ENCODE data around the gene NCOA3. TPM values are rescaled to one million over a fixed set of nuclear protein-coding genes. Genes with fewer than 3 reads are reported as not detected.

The NCOA3 gene
- total RNA-seq, 4 donors from 2014 or later: 45.1 to 77.8 (median 56.3) TPM

GRCh38 chr20:47479506-47479905, 22.2 kb upstream of the NCOA3 start:
- DNase-seq (ENCODE audit: low spot score in 2 of 2): no peak
- TF ChIP-seq CTCF (IDR thresholded peaks at IDR 0.05) (no peak), POLR2AphosphoS5 (IDR thresholded peaks at IDR 0.05) (no peak), EP300 (IDR thresholded peaks at IDR 0.05) (no peak), POLR2A (IDR thresholded peaks at IDR 0.05) (no peak)
- no peaks in the 10 kb centered on the region for H3K9me3 ChIP-seq
- H3K27me3 ChIP-seq: no peaks in the 10 kb centered on the region
- peaks cover 29% of the 10 kb centered on the region for H3K4me1 ChIP-seq
- H3K27ac ChIP-seq: peak overlapping the region; percentile 58
- H3K36me3 ChIP-seq: no peaks in the 10 kb centered on the region
- no peak overlapping the region for H3K4me3 ChIP-seq

GRCh38 chr20:47480239-47480638, 21.4 kb upstream of the NCOA3 start:
- Histone ChIP-seq H3K36me3 (no peaks in the 10 kb centered on the region), H3K4me3 (no peak overlapping the region), H3K9me3 (no peaks in the 10 kb centered on the region), H3K27ac (peak overlapping the region; percentile 2), H3K4me1 (peaks cover 29% of the 10 kb centered on the region), H3K27me3 (no peaks in the 10 kb centered on the region)
- DNase-seq (ENCODE audit: low spot score in 2 of 2): no peak
- WGBS: 83% methylated on average over 6 of the region's 6 CpGs
- TF ChIP-seq POLR2AphosphoS5 (IDR thresholded peaks at IDR 0.05) (no peak), POLR2A (IDR thresholded peaks at IDR 0.05) (no peak), EP300 (IDR thresholded peaks at IDR 0.05) (no peak), CTCF (IDR thresholded peaks at IDR 0.05) (no peak)

- TF ChIP-seq POLR2A (IDR thresholded peaks at IDR 0.05): no peak
- TF ChIP-seq EP300 (IDR thresholded peaks at IDR 0.05): no peak
- TF ChIP-seq CTCF (IDR thresholded peaks at IDR 0.05): no peak
- no peak for TF ChIP-seq POLR2AphosphoS5 (IDR thresholded peaks at IDR 0.05)
- Histone ChIP-seq H3K9me3 (no peaks in the 10 kb centered on the region), H3K36me3 (no peaks in the 10 kb centered on the region), H3K27me3 (no peaks in the 10 kb centered on the region), H3K4me1 (peaks cover 29% of the 10 kb centered on the region), H3K4me3 (no peak overlapping the region), H3K27ac (peak overlapping the region; percentile 2)
- DNase-seq (ENCODE audit: low spot score in 2 of 2): no peak
Measured at GRCh38 chr20:47480705-47481104, 21.0 kb upstream of the NCOA3 start.

GRCh38 chr20:47481330-47482216, 20.1 kb upstream of the NCOA3 start:
- H3K9me3 ChIP-seq: no peaks in the 10 kb centered on the region
- no peak for TF ChIP-seq POLR2AphosphoS5 (IDR thresholded peaks at IDR 0.05)
- TF ChIP-seq EP300 (IDR thresholded peaks at IDR 0.05): no peak
- no peak for TF ChIP-seq CTCF (IDR thresholded peaks at IDR 0.05)
- no peak for TF ChIP-seq POLR2A (IDR thresholded peaks at IDR 0.05)
- DNase-seq (ENCODE audit: low spot score in 2 of 2): no peak
- H3K36me3 ChIP-seq: no peaks in the 10 kb centered on the region
- peak overlapping the region; percentile 49 for H3K27ac ChIP-seq
- no peak overlapping the region for H3K4me3 ChIP-seq
- no peaks in the 10 kb centered on the region for H3K27me3 ChIP-seq
- peaks cover 29% of the 10 kb centered on the region for H3K4me1 ChIP-seq
- 61% methylated on average over 15 of the region's 15 CpGs for WGBS

- no peak for DNase-seq (ENCODE audit: low spot score in 2 of 2)
- Histone ChIP-seq H3K9me3 (no peaks in the 10 kb centered on the region), H3K27me3 (no peaks in the 10 kb centered on the region), H3K4me1 (peaks cover 36% of the 10 kb centered on the region), H3K4me3 (no peak overlapping the region), H3K27ac (peak overlapping the region; percentile 49), H3K36me3 (no peaks in the 10 kb centered on the region)
- no peak for TF ChIP-seq EP300 (IDR thresholded peaks at IDR 0.05)
- no peak for TF ChIP-seq CTCF (IDR thresholded peaks at IDR 0.05)
- no peak for TF ChIP-seq POLR2AphosphoS5 (IDR thresholded peaks at IDR 0.05)
- no peak for TF ChIP-seq POLR2A (IDR thresholded peaks at IDR 0.05)
- WGBS: 97% methylated on average over 2 of the region's 2 CpGs
Measured at GRCh38 chr20:47482705-47483104, 19.0 kb upstream of the NCOA3 start.
